Activated CD4-positive, alpha-beta T cell treated with anti-CD3 and anti-CD28 coated beads, Interleukin-2, Interleukin-6, amounts not matched to agents 100 ng/mL and 50 ng/mL, durations not matched to agents 16 hours and 8 hours (primary cell): ENCODE measurements around the gene MEGF11.
A peak's percentile ranks its signal among the peaks of the same experiment; 100 is the strongest.
"Not testable (repeated sequence)": the region's sequence is repeated elsewhere in the genome, so short reads cannot be mapped to it uniquely, and the experiment has no call there.

Experiments
- DNase-seq: peaks from one replicate; pipeline ENCODE4 v3.0.0-alpha.2; 2020

The MEGF11 gene

DNA sequence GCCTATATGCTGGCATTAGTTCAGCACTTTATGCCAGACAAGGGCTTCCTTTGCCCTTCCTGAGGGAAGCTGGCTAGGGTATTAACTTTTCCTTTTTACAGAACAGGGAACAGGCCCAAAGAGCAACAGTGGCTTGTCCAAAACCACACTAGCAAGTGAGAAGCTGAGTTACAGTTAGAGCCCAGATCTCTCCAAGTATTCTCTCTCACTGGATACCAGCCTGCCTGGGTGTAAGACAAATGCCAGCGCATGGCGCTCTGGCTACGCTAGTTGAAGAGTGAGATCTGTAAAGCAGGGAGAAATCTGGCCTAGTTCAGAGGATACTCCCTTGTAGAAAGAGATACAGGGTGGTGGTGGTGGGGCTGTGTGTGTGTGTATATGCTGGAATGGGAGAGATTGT is 345.9 kb downstream of the MEGF11 start:
- DNase-seq = no peak

DNA sequence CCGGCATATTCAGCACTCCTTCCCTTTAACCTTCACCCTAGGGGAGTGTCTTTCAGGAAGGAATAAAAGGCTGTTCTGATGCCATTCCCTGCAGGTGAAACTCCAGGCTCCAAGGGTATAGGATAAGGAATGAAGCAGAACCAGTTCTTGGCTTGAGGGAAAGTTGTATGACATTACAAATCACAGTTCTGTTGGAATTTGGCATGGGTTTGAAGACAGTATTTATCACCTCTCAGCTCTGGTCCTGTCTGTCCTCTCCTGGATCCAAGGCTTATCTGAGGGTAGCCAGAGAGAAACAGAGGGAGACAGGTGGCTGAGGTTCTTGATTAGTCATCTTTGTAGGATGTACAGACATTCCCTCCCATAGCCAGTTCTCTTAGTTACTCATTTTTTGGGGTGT is 347.2 kb downstream of the MEGF11 start:
- no peak for DNase-seq

DNA sequence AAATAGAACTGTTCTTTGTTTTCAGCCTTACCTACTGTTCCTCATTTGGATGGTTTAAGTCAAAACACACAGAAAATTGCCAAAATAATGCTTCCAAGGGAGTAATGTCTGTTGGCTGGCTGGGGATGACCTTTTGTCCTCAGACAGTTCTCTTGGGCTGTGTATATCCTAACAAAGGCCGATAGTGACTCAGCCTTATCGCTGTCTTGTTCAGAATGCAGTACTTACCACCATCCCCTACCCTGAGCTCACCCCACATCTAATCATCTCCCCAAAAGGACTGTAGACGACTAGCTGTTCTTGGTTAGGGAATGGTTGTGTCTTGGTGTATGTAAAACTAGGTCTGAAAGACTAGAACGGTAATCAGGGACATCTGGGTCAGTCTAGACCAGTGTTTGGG is 349.2 kb downstream of the MEGF11 start:
- DNase-seq = no peak

DNA sequence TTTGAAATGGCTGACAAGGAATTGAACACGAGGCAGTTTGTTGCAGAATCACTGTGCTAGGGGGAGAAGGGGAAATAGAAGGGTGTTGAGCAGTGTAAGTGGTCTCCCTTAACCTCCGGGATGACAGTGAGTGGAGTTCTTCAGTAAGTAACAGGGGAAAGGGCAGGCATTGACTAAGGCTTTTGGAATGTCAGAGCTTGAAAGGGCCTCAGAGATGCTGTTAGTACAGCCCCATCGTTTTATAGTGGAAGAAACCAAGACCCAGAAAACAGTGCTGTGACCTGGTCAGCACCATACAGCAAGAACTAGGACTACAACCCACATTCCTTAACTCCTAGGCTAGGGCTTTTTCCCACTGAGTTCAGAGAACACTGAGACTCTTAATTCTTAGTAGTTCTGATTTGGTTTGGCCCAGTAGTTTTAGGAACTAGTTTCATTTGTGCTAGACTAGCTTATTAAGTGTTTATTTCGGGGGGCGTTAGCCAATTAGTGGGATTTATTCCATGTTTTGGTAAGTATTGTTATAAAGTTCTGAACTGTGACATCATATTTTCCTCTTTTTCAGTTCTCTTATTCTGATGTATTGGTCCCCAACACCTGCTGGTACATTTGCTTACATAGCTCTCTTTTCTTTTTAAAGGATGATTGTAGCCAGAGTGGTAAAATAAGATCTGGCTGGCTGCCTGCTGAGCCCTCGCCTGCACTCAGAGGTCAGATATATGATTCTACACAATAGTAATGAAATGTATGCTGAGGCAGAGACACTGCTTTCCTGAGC is 350.1 kb downstream of the MEGF11 start:
- no peak for DNase-seq

DNA sequence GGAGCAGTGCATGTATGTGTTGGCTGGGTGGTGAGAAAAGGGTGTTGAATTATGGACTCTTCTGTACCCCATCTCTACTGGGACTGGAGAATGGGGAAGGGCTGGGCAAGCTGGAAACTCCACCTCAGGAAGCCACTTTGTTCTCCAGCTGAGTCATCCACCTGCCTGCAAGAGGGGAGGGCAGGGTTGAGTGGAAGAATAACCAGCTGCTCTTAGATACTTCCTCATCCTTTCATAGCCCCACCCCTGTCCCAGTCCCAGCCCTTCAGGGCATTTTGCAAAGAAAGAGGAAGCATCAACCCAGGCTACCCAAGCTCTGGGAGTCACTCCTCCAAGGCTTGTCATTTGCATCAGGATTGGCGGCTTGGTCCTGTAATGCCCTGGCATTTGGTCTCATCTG is 351.2 kb downstream of the MEGF11 start:
- DNase-seq = peak; percentile 41

DNA sequence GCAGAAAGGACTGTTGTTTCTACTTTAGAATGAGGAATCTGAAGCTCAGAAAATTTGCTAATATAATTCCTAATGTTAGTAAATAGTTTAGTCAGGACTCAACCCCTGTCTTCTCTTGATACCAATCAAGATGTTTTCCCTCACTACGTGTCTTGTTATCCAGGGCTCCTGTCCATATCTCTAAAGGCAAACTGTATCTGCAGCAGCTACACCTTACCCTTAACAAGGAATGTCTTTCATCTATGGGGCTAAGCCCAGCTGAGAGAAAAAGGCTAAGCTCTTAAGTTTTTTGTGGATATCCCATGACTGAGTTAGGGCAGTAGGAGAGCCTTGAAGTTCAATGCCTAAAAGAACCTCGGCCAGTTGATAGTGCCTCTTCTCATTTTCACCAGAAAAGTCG is 351.7 kb downstream of the MEGF11 start:
- no peak for DNase-seq

DNA sequence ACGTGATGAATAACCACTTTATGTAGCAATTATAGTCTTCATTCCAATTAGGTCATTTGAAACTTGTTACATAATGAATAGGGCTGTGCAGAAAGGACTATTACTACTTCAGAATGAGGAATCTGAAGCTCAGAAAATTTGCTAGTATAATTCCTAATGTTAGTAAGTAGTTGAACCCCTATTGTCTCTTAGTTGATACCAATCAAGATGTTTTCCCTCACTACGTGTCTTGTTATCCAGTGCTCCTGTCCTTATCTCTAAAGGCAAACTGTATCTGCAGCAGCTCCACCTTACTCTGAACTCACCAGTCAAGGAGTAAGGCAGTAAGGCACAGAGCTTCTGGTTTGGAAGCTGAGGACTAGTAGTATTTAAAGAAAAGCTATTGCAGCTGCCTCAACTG is 352.2 kb downstream of the MEGF11 start:
- no peak for DNase-seq

DNA sequence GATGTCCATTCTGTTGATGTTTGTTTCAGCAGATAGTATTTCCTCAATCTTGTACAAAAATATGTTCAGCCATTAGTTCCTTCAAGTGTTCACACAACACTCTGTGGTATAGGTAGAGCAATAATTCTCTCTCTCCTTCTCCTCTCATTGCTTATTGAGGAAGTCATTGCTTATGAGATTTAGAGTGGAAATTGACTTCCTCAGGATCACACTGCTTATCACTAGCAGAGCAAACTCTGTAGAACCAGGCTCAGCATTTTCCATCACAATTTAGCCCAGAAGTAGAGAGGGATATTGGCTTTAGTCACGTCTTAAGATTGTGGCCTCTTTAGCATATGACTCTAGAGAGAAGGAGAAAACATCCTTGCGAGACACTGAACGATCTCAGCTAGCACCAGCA is 353.1 kb downstream of the MEGF11 start:
- DNase-seq = no peak

DNA sequence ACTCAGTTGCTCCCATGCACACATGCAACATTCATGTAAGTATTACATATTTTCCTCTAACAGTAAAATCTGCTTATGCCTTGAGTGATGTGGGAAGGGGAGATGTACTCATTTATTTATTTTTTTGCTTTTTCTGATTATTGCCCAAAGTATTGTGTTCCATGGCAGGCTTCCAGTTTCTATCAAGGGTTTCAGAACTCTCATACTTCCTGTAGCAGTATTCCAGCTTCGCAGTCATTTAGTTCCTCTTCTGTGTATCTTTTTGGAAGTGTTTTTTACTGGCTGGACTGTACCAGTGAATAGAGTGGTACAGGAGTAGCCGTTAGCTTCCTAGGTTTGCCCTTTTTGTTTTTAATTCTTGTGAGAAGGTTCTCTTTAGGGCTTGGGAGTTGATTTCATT is 357.3 kb downstream of the MEGF11 start:
- DNase-seq = no peak

DNA sequence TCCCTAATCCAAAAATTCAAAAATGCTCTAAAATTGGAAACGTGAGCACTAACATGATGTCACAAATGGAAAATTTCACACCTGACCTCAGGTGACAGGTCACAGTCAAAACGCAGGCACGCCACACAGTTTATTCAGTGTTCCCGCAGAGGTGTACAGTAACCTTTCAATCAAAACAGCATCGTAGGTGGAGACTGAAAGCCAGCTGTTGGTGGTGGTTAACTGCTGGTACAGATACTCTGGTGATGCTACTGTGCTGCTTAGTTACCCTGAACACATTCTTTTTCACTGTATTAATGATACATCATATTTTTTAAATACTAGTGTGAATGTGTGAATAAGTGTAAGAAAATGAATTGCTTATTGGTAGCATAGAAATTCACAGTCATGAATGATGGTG is 360.5 kb downstream of the MEGF11 start:
- no peak for DNase-seq

DNA sequence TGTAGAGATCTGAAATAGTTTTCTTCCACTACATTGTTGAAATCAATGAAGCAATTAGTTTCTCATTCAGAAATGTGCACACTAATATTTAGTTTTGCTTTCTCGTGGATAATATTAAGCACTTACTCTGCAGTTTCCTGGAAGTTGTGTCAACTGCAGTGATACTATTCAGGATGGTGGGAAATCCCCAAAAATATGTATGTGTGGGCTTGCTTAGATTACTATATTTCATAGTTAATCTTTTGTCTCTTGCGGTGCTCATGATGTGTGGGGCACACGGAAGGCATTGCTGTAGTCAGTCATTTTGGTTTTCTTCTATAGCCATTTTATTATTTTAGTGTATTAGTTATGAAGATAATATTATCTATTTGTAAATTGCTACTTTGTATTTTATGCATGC is 364.6 kb downstream of the MEGF11 start:
- peak; percentile 59 for DNase-seq

DNA sequence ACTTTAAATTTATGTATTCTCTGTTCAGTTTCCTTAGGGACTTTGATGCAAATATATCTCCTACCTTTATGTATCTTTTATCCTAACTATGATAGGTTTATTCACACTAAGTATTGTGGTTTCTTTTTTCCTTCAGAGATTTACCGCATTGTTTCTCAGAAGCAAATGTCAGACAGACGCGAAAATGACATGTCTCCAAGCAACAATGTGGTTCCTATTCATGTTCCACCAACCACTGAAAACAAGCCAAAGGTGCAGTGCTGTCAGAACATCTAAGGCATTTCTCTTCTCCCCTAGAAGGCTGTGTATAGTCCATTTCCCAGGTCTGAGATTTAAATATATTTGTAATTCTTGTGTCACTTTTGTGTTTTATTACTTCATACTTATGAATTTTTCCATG is 366.0 kb downstream of the MEGF11 start:
- DNase-seq = peak; percentile 82

DNA sequence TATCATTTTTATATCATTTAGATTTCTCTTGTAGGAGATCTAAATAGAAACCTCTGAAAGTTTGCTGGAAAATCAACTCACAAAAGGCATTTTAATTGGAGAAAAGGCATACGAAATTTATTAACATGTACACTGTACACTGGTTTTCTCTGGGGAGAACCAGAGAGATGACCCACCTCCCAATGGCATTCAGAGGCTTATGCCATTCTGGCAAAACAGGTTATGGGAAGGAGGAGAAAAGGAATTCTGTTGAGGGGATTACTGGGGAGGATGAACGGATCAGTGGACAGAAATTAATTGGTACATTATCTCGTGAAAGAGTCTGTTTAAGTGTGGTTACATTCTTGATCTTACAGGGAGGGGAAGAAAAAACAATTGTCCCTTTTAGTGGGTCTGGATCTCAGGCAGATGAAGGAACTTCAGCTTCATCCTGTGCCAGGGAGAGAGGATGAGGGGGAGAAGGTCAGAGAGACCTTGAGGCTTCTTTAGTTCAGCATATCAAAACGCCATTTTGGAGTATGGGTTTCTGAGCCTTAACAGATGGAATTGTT is 367.8 kb downstream of the MEGF11 start:
- DNase-seq = no peak

DNA sequence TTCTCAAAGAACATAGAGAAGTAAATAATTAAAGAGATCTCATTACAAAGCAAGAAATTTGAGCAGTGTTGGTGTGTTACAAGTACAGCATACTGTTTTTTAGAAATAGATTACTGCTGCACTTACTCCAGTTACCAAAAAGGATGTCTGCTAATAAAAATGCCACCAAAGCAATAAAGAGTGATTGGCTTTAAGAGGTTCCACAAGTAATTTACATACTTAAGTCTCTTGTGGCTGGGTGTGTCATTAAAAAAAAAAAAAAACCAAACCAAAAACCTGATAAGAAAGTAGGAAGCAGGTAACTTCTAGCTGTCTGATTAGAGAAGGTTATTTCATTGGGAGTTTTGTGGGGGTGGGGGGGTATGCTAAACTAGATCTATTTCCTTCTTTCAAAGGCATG is 369.0 kb downstream of the MEGF11 start:
- no peak for DNase-seq

DNA sequence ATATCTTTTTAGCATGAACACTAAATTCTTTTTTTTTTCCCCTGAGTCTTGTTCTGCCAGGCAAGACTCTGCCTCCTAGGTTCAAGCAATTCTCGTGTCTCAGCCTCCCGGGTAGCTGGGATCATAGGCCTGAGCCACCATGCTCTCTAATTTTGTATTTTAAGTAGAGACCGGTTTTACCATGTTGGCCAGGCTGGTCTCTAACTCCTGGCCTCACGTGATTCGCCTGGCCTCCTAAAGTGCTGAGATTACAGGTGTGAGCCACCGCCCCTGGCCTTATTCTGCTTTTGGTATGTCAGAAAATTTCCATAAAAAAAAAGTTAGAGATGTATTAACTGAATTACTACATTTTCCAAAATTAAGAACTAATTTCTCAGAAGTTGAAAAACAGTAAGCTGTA is 370.0 kb downstream of the MEGF11 start:
- no peak for DNase-seq

DNA sequence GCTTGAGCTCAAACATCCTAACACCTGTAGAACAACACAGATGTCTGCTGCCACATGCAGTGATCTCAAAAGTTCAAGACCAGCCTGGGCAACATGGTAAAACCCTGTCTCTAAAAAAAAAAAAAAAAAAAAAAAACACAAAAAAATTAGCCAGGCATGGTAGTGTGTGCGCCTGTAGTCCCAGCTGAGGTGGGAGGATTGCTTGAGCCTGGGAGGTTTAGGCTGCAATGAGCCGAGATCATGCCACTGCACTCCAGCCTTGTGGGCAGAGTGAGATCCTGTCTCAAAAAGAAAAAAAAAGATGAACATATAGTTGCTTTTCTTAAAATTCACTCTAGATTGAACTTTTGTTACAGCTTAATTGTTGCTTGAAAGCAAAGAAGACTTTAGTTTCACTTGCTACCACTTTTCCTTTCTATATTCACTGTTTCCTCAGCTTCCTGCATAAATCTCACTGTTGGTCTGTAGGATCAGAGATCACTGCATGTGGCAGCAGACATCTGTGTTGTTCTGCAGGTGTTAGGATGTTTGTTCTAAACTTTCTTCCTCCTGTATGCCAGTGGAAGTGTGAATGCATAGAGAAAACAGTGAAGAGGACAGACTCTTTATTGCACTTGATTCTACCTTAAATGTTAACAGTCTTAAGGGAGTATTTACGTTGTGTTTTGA is 371.6 kb downstream of the MEGF11 start:
- DNase-seq = no peak

DNA sequence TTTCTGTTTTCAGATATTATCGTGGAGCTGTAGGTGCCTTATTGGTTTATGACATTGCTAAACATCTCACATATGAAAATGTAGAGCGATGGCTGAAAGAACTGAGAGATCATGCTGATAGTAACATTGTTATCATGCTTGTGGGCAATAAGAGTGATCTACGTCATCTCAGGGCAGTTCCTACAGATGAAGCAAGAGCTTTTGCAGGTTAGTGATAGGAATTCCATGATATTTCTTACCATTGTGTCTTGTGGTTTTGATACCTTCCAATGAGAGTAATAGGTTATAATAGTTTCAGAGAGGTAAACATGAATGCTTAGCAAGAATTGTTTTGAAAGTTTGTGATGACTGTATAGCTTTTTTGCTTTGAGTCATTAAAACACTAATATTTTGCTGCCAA is 375.8 kb downstream of the MEGF11 start:
- no peak for DNase-seq

DNA sequence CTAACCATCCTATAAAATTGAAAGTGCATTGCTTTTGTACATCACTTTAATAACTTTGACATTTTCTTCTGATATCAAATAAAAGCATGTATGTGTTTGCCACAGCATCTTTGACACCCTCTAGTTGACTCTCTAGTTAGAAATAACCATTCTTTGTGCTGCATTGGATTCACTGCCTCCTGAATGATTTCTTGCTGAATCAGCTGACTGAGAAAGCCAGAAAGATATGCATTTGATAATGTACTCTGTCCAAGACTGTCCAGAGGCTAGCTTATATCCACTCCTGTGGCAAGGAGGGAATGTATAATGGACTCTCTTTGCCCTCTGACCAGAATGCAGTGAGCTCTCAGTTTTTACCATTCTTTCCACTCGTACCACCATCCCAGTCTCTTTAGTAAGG is 378.1 kb downstream of the MEGF11 start:
- no peak for DNase-seq

DNA sequence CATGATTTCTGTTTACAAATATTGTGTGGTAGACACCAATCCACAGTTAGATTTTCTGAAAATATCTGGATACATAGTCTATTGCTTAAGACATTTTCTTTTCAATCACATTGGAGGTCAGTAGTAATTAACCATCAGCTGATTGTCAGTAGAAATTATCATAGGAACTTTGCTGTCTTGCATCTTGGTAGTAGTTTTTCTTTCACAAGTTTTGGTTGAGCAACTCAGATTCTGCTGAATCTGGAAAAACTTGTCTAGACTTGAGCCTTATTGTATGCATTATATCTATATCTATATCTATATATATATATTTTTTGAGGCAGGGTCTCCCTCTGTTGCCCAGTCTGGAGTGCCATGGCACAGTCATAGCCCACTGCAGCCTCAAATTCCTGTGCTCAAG is 380.3 kb downstream of the MEGF11 start:
- no peak for DNase-seq

DNA sequence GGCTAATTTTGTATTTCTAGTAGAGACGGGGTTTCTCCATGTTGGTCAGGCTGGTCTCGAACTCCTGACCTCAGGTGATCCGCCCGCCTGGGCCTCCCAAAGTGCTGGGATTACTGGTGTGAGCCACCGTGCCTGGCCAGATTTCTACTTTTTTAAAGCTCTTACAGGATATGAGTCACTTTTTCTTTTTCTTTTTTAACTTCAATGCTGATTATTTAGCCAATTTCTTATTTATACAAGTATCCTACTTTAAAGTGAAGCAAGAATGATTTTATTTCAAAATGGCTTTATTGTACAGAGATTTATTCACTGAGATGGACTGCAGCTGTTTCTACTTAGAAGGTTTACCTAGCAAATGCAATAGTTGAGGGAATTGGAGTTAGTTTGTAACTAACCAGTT is 381.0 kb downstream of the MEGF11 start:
- not testable (repeated sequence) for DNase-seq

DNA sequence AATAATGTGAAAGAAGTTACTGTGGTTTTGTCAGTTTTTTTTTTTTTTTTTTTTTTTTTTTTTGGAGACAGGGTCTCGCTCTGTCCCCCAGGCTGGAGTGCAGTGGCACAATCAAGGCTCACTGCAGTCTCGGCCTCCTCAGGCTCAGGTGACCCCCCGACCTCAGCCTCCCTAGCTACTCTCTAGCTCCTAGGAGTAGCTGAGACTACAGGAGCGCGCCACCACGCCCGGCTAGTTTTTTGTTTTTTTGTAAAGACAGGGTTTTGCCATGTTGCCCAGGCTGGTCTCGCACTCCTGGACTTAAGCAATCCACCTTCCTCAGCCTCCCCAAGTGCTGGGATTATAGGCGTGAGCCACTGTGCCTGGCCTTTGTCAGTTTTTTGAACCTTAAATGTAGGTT is 381.7 kb downstream of the MEGF11 start:
- not testable (repeated sequence) for DNase-seq

DNA sequence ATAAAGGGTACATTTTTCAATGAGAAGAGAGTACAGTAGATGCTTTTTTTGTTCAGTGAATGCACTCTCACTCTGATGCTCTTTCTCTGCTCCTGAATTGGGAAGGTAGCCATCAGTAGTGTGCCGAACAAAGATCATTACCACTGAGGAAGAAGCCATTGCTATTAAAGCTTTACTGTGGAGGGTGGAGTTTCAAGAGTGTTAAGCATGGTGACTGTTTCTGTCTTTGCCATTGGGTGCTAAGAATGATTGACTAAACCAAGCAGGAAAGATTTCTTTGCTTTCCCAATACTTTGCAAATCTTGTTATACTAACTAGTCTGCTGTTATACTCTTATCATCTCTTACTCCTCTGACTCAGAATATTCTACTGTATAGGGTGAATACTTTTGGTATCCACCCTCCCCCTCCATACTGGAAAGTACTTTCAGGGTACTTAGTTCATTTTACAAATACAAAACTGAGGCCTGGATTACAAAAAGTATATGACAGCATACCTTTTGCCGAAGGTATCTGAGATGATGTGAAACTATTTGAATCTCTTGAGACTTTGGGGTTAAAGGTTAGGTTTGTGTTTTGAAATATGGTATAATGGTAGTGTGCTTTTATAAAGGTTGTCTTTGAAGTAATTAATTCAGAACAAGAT is 382.5 kb downstream of the MEGF11 start:
- no peak for DNase-seq

DNA sequence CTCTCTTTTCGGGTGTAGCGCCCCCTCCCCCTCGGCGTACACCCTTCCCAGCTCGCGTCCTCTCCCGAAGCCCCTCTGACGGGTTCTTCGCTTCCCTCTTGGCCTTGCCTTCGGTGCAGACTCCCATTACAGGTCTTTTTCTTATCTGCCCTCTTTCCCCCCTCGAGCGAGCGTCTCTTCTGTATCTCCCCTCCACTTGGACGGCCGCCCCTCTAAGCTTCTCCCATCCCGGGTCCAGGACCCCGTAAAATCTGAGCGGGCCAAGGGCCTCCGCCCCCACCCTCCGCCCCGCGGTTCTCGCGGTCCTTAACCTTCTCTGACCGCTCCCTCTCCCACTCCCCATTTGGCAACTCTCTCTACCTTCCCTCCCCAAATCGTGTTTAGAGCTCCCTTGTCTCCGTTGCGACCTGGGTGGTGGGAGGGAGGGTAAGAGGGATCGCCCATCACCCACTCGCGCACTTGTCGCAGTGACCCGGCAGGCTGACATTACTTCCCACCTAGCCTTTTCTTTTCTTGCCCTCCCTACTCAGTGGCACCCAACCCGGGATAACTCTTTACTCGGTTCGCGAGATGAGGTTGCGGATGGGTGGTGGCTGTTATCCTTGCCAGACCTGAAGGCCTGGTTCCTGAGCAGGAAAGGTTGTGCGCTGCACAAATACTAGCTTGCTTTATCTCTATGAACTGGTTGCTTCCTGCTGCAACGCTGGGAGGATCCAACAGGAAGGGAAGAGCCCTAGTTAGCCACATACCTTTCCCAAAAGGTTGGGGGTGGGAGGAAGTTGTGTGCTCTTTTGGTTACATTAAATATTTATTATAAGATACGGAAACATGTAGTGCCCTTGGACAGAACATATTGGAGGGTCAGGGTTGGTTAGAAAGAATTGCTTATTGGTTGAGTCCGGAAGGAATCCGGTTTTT is 383.3 kb downstream of the MEGF11 start:
- peak; percentile 39 for DNase-seq
